ENCODE results near the gene SLC35E1.

Gene SLC35E1

DNA sequence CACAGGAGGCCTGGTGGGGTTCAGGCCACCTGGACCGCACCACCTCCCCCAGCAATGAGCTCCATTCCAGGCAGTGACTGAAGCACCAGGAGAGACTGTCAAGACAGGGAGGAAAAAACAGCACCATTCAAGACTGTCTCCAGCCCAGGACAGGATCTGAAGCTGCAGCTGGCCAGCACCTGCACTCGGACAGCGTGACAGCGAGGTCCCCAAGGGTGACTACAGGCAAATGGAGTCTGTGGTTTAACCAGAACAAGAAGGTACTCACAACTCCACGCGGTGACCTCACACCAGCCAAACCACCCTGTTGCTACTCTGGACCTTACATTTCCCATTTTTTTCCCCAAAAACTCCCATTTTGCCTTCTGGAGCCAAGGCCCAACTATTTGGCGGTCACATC, 46.0 kb upstream of the SLC35E1 start:
- Histone ChIP-seq H3K27ac (no peak overlapping the region), H3K27me3 (replicated peaks) (no peaks in the 10 kb centered on the region), H3K4me3 (ENCODE audit: low read depth, low read length) (no peak overlapping the region), H3K36me3 (replicated peaks) (no peaks in the 10 kb centered on the region)
- no peak for DNase-seq
- TF ChIP-seq CTCF (IDR thresholded peaks at IDR 0.05; ENCODE audit: low read depth, low read length, missing control alignments) = no peak
- in situ Hi-C loops (cut with HindIII; ENCODE audit: low pct_ligation_motif_present, low sequenced_read_pairs) = no loop called here

DNA sequence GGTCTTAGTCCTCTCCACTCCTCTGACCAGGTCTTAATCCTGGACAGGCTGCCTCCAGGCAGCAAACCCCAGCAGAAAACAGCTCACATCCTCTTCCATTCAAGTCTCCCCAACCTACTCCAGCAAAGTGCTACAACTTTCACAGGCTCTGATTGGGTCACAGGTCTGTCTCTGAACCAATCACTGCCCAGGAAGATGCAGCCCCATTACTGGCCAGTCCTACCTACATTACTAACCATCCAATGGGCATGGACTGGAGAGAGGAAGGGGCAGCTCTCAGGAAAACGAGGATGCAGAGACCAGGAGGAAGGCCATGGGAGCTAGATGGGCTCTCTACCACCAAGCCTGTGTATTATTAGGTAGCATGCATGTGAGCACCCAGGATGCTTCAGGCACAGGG, 43.6 kb upstream of the SLC35E1 start:
- DNase-seq = no peak
- H3K27me3 ChIP-seq (replicated peaks) = no peaks in the 10 kb centered on the region
- H3K27ac ChIP-seq = no peak overlapping the region
- H3K36me3 ChIP-seq (replicated peaks) = no peaks in the 10 kb centered on the region
- no peak for TF ChIP-seq CTCF (IDR thresholded peaks at IDR 0.05; ENCODE audit: low read depth, low read length, missing control alignments)
- in situ Hi-C loops (cut with HindIII; ENCODE audit: low pct_ligation_motif_present, low sequenced_read_pairs) = no loop called here
- H3K4me3 ChIP-seq (ENCODE audit: low read depth, low read length) = no peak overlapping the region

GRCh38 chr19:16614941-16615340, 42.7 kb upstream of the SLC35E1 start:
- in situ Hi-C loops (cut with HindIII; ENCODE audit: low pct_ligation_motif_present, low sequenced_read_pairs) = no loop called here
- H3K4me3 ChIP-seq (ENCODE audit: low read depth, low read length) = no peak overlapping the region
- no peak overlapping the region for H3K27ac ChIP-seq
- H3K27me3 ChIP-seq (replicated peaks) = no peaks in the 10 kb centered on the region
- no peak for DNase-seq
- no peak for TF ChIP-seq CTCF (IDR thresholded peaks at IDR 0.05; ENCODE audit: low read depth, low read length, missing control alignments)
- H3K36me3 ChIP-seq (replicated peaks) = no peaks in the 10 kb centered on the region

DNA sequence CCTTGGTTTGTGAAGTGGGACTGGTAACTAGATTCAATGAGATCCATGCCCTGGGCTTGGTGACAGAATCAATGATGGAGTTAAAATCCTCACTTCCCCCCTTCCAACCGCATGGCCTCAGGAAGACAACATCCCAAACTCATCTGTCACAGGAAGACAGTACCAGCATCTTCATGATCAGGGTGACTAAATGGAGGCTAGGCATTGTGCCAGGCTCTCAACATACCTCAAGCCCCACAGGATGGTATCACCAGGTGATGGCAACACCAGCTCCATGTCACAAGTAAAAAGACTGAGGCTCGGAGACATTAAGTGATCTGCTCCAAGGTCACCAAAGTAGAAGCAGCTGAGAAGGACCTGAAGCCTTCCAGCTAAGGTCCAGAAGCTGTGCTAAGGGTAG, 41.6 kb upstream of the SLC35E1 start:
- no peak for TF ChIP-seq CTCF (IDR thresholded peaks at IDR 0.05; ENCODE audit: low read depth, low read length, missing control alignments)
- Histone ChIP-seq H3K27ac (no peak overlapping the region), H3K27me3 (replicated peaks) (no peaks in the 10 kb centered on the region), H3K36me3 (replicated peaks) (no peaks in the 10 kb centered on the region), H3K4me3 (ENCODE audit: low read depth, low read length) (no peak overlapping the region)
- in situ Hi-C loops (cut with HindIII; ENCODE audit: low pct_ligation_motif_present, low sequenced_read_pairs) = no loop called here
- DNase-seq = no peak

DNA sequence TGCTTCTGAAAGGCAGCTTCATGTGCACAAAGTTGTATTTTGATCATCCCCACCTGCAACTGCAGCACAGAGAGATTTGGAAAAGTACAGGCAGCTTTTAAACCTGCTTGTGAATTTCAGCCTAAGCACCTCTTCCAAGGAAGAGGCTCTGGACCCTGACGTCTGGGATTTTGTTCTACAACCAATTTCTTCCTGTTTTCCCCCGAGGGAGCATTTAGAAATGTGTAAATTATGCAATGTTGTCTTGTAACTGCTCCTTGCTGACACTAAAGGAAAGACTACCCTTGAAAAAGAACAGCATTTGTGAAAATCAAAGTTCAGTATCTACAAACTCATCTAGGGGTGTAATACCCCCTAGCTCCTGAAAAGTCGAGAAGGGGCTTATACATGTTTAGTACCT, 40.4 kb upstream of the SLC35E1 start:
- no peak overlapping the region for H3K27ac ChIP-seq
- in situ Hi-C loops (cut with HindIII; ENCODE audit: low pct_ligation_motif_present, low sequenced_read_pairs) = no loop called here
- no peak for TF ChIP-seq CTCF (IDR thresholded peaks at IDR 0.05; ENCODE audit: low read depth, low read length, missing control alignments)
- no peak for DNase-seq
- H3K27me3 ChIP-seq (replicated peaks) = no peaks in the 10 kb centered on the region
- no peak overlapping the region for H3K4me3 ChIP-seq (ENCODE audit: low read depth, low read length)
- H3K36me3 ChIP-seq (replicated peaks) = no peaks in the 10 kb centered on the region

- in situ Hi-C loops (cut with HindIII; ENCODE audit: low pct_ligation_motif_present, low sequenced_read_pairs) = no loop called here
- Histone ChIP-seq H3K4me3 (ENCODE audit: low read depth, low read length) (no peak overlapping the region), H3K27me3 (replicated peaks) (no peaks in the 10 kb centered on the region), H3K27ac (no peak overlapping the region), H3K36me3 (replicated peaks) (no peaks in the 10 kb centered on the region)
- no peak for TF ChIP-seq CTCF (IDR thresholded peaks at IDR 0.05; ENCODE audit: low read depth, low read length, missing control alignments)
- DNase-seq = no peak
Measured at GRCh38 chr19:16611121-16611520, 38.9 kb upstream of the SLC35E1 start.
